SK-N-MC (cell line): ENCODE data around the gene C9orf78.

ENCODE experiments used
- DNase-seq: peaks from one replicate; pipeline ENCODE4 v3.0.0-alpha.2; 2011; ENCODE audit warnings: low read depth, low spot score
- H3K27ac ChIP-seq: fragments of 200-600 bp; sonication (generic); 2 replicates; pipeline ENCODE4 v1.5.1; 2016; ENCODE audit warnings: mixed run types
- H3K36me3 ChIP-seq: fragments of 200-600 bp; sonication (generic); 2 replicates; pipeline ENCODE4 v1.6.1; 2017; ENCODE audit warnings: antibody characterized with exemption, low read length, mixed read lengths; ENCODE audit not compliant: insufficient read depth
- H3K4me3 ChIP-seq: fragments of 200-600 bp; sonication (generic); 2 replicates; pipeline ENCODE4 v1.5.1; 2016
- H3K9ac ChIP-seq: fragments of 200-600 bp; sonication (generic); 2 replicates; pipeline ENCODE4 v1.8.0; 2017; ENCODE audit warnings: mixed run types, mixed read lengths; ENCODE audit not compliant: insufficient read length
- H3K9me3 ChIP-seq: fragments of 200-600 bp; sonication (generic); 2 replicates; pipeline ENCODE4 v1.6.1; 2017; ENCODE audit warnings: low read depth, mild to moderate bottlenecking, antibody characterized with exemption, low read length, moderate library complexity, mixed read lengths
- EZH2 ChIP-seq: fragments of 200-600 bp; sonication (generic); IDR thresholded peaks from one replicate; pipeline ENCODE4 v1.6.1; 2017; ENCODE audit warnings: antibody characterized with exemption
- FOXP2 ChIP-seq: optimal IDR thresholded peaks from 2 replicates; pipeline ENCODE3; 2011; ENCODE audit warnings: mild to moderate bottlenecking, moderate library complexity; ENCODE audit not compliant: insufficient read depth; ENCODE audit errors: extremely low read length, control extremely low read depth
- POLR2AphosphoS5 ChIP-seq: IDR thresholded peaks from 2 replicates; pipeline ENCODE4 v1.6.1; 2012; ENCODE audit warnings: mild to moderate bottlenecking, low read depth, low read length, borderline replicate concordance

The C9orf78 gene

DNA sequence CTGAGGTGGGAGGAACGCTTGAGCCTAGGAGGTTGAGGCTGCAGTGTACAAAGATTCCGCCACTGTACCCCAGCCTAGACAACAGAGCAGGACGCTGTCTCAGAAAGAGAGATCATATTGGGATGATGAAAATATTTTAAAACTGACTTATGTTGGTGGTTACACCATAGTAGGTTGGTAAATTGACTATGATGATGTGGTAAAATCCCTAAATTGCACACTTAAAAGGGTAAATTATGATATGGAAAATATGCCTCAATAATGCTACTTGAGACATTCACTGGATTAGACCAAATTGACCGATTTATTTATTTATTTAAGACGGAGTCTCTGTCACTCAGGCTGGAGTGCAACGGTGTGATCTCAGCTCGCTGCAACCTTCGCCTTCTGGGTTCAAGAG lies 53.9 kb downstream of the C9orf78 start:
- Histone ChIP-seq H3K9ac (no peak overlapping the region), H3K9me3 (no peaks in the 10 kb centered on the region), H3K27ac (no peak overlapping the region), H3K36me3 (no peaks in the 10 kb centered on the region), H3K4me3 (no peak overlapping the region)
- DNase-seq, result no peak
- no peak for TF ChIP-seq POLR2AphosphoS5
- no peak for TF ChIP-seq FOXP2
- TF ChIP-seq EZH2, result no peak

DNA sequence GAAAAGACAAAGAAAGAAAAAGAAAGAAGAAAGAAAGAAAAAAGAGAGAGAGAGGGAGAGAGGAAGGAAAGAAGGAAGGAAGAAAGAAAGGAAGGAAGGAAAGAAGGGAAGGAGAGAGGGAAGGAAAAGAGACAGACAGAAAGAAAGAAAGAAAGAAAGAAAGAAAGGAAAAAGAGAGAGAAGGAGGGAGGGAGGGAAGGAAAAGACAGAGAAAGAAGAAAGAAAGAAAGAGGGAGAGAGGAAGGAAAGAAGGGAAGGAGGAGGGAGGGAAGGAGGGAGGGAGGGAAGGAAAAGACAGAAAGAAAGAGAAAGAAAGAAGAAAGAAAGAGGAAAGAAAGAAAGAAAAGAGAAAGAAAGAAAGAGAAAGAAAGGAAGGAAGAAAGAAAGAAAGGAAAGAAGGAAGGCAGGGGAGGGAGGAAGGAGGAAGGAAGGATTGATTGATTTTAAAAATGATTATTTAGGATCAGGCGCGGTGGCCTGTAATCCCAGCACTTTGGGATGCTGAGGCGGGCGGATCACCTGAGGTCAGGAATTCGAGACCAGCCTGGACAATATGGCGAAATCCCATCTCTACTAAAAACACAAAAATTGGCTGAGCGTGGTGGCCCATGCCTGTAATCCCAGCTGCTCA lies 55.4 kb downstream of the C9orf78 start:
- no peaks in the 10 kb centered on the region for H3K9me3 ChIP-seq
- no peaks in the 10 kb centered on the region for H3K36me3 ChIP-seq
- H3K27ac ChIP-seq, result no peak overlapping the region
- no peak overlapping the region for H3K4me3 ChIP-seq
- no peak for DNase-seq
- TF ChIP-seq POLR2AphosphoS5 (no peak), FOXP2 (no peak), EZH2 (no peak)
- H3K9ac ChIP-seq, result no peak overlapping the region

DNA sequence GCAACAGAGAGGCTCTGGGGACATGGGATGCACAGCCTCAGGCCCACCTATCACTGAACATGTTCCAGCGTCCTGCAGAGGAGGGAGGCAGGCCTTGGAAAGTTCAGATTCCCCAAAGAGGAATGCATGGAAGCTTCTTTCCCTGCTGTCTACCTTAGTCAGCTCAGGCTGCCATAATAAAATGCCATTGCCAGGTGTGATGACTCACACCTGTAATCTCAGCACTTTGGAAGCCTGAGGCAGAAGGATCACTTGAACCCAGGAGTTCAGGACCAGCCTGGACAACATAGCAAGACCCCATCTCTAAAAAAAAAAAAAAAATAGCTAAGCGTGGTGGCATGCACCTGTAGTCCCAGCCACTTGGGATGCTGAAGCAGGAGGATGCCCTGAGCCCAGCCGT lies 56.6 kb downstream of the C9orf78 start:
- no peak overlapping the region for H3K27ac ChIP-seq
- H3K9ac ChIP-seq, result no peak overlapping the region
- DNase-seq, result no peak
- TF ChIP-seq POLR2AphosphoS5, result no peak
- no peak for TF ChIP-seq EZH2
- TF ChIP-seq FOXP2, result no peak
- no peaks in the 10 kb centered on the region for H3K9me3 ChIP-seq
- no peak overlapping the region for H3K4me3 ChIP-seq
- no peaks in the 10 kb centered on the region for H3K36me3 ChIP-seq

DNA sequence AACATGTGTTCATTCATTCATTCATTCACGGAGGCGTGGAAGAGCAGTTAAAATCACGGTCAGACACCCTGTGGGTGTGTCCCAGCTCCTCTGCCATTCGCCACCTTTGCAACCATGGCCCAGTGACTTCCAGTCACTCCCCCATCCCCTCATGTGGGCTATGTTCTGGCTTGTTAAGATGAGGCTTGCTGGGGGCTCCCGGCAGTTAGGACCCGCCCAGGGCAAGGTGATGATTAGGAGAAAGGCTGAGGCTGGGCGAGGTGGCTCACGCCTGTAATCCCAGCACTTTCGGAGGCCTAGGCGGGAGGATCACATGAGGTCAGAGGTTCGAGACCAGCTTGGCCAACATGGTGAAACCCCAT lies 57.3 kb downstream of the C9orf78 start:
- Histone ChIP-seq H3K9me3 (no peaks in the 10 kb centered on the region), H3K4me3 (no peak overlapping the region), H3K27ac (no peak overlapping the region), H3K36me3 (no peaks in the 10 kb centered on the region), H3K9ac (no peak overlapping the region)
- TF ChIP-seq EZH2, result no peak
- no peak for TF ChIP-seq FOXP2
- TF ChIP-seq POLR2AphosphoS5, result no peak
- DNase-seq, result no peak
